Mesenchymal stem cell (in vitro differentiated cells and primary cell): ENCODE results near the gene NLRP14.

Source experiments
- DNase-seq: peaks from one replicate; pipeline ENCODE4 v3.0.0-alpha.2; 2013
- H2AFZ ChIP-seq: one replicate; pipeline ENCODE4 v1.6.1; 2013; ENCODE audit warnings: low read depth, mild to moderate bottlenecking, control low read depth, inconsistent platforms, low read length, moderate library complexity
- H2AK5ac ChIP-seq: 2 replicates; pipeline ENCODE4 v1.6.1; 2013; ENCODE audit warnings: low read length, moderate library complexity, mild to moderate bottlenecking, inconsistent platforms; ENCODE audit not compliant: severe bottlenecking
- H2BK120ac ChIP-seq: one replicate; pipeline ENCODE4 v1.6.1; 2013; ENCODE audit warnings: low read depth, mild to moderate bottlenecking, inconsistent platforms, low read length, moderate library complexity
- H2BK12ac ChIP-seq, 2 experiments: one replicate each; pipeline ENCODE4 v1.6.1; 2013; ENCODE audit warnings: inconsistent platforms in 2 of 2, low read length in 2 of 2, mild to moderate bottlenecking in 2 of 2, moderate library complexity in 2 of 2, control low read depth in 1 of 2
- H2BK15ac ChIP-seq: one replicate; pipeline ENCODE4 v1.6.1; 2013; ENCODE audit warnings: mild to moderate bottlenecking, low read depth, inconsistent platforms; ENCODE audit not compliant: poor library complexity, severe bottlenecking
- H2BK5ac ChIP-seq: 2 replicates; pipeline ENCODE4 v1.6.1; 2013; ENCODE audit warnings: low read depth, mild to moderate bottlenecking, low read length, control low read depth, inconsistent platforms; ENCODE audit not compliant: poor library complexity, severe bottlenecking
- H3K14ac ChIP-seq, 2 experiments: one replicate each; pipeline ENCODE4 v1.6.1; 2013; ENCODE audit warnings: inconsistent platforms in 2 of 2, low read length in 2 of 2, control low read depth in 1 of 2, mild to moderate bottlenecking in 1 of 2, moderate library complexity in 1 of 2
- H3K18ac ChIP-seq, 2 experiments: one replicate each; pipeline ENCODE4 v1.6.1; 2013; ENCODE audit warnings: inconsistent platforms in 2 of 2, low read length in 2 of 2, control low read depth in 1 of 2, low read depth in 1 of 2, mild to moderate bottlenecking in 1 of 2
- H3K23ac ChIP-seq, 2 experiments: one replicate each; pipeline ENCODE4 v1.6.1; 2013; ENCODE audit warnings: inconsistent platforms in 2 of 2, low read length in 2 of 2, mild to moderate bottlenecking in 2 of 2, moderate library complexity in 2 of 2, control low read depth in 1 of 2
- H3K27ac ChIP-seq: 2 replicates; pipeline ENCODE4 v1.5.1; 2013; ENCODE audit warnings: mild to moderate bottlenecking, moderate library complexity, low read length, control low read depth, inconsistent platforms; ENCODE audit not compliant: poor library complexity, severe bottlenecking
- H3K27me3 ChIP-seq, 2 experiments: 2 replicates each; pipeline versions ENCODE4 v1.6.1 to v1.7.0; 2013; ENCODE audit warnings: low read length in 2 of 2, mild to moderate bottlenecking in 2 of 2, moderate library complexity in 2 of 2, control low read depth in 1 of 2, inconsistent platforms in 1 of 2; ENCODE audit not compliant: control insufficient read depth in 1 of 2, insufficient read depth in 1 of 2
- H3K36me3 ChIP-seq, 2 experiments: 2 replicates each; pipeline versions ENCODE4 v1.6.1 to v1.7.0; 2013; ENCODE audit warnings: low read length in 2 of 2, control low read depth in 1 of 2, inconsistent platforms in 1 of 2, low read depth in 1 of 2, mild to moderate bottlenecking in 1 of 2; ENCODE audit not compliant: insufficient read depth in 2 of 2, control insufficient read depth in 1 of 2
- H3K4ac ChIP-seq, 2 experiments: one replicate each; pipeline ENCODE4 v1.6.1; 2013; ENCODE audit warnings: inconsistent platforms in 2 of 2, low read length in 2 of 2, mild to moderate bottlenecking in 2 of 2, moderate library complexity in 2 of 2, control low read depth in 1 of 2, low read depth in 1 of 2
- H3K4me1 ChIP-seq: 2 replicates; pipeline ENCODE4 v1.6.1; 2013; ENCODE audit warnings: low read depth, low read length, control low read depth; ENCODE audit not compliant: control insufficient read depth, insufficient read depth
- H3K4me2 ChIP-seq: 2 replicates; pipeline ENCODE4 v1.6.1; 2013; ENCODE audit warnings: low read length, mild to moderate bottlenecking, inconsistent platforms; ENCODE audit not compliant: poor library complexity, severe bottlenecking
- H3K4me3 ChIP-seq, 2 experiments: 2 replicates each; pipeline versions ENCODE4 v1.5.1 to v1.7.0; 2013; ENCODE audit warnings: low read length in 2 of 2, mild to moderate bottlenecking in 2 of 2, control low read depth in 1 of 2, low read depth in 1 of 2; ENCODE audit not compliant: insufficient read depth in 1 of 2
- H3K79me1 ChIP-seq: replicated peaks from 2 replicates; pipeline ENCODE4 v1.6.1; 2013; ENCODE audit warnings: mild to moderate bottlenecking, control low read depth, low read length, inconsistent platforms; ENCODE audit not compliant: poor library complexity, severe bottlenecking
- H3K9ac ChIP-seq: 2 replicates; pipeline ENCODE4 v1.7.0; 2013; ENCODE audit warnings: mild to moderate bottlenecking, low read length, moderate library complexity
- H3K9me3 ChIP-seq: 2 replicates; pipeline ENCODE4 v1.7.0; 2013; ENCODE audit warnings: mild to moderate bottlenecking, low read length; ENCODE audit not compliant: control insufficient read depth
- H4K8ac ChIP-seq: one replicate; pipeline ENCODE4 v1.6.1; 2013; ENCODE audit warnings: inconsistent platforms, mild to moderate bottlenecking, low read length, moderate library complexity
- H4K91ac ChIP-seq: one replicate; pipeline ENCODE4 v1.6.1; 2013; ENCODE audit warnings: mild to moderate bottlenecking, low read length, inconsistent platforms
- WGBS: methylation state at CpG from one replicate; pipeline ENCODE4 v1.1.7; 2013; ENCODE audit warnings: mixed read lengths; 5-methylcytosine and 5-hydroxymethylcytosine counted together

The NLRP14 gene

GRCh38 chr11:7021318-7021717 lies 1.0 kb downstream of the NLRP14 start:
- no peak for DNase-seq
- no peak overlapping the region for H3K27ac ChIP-seq
- WGBS = 100% methylated on average over 3 of the region's 5 CpGs

GRCh38 chr11:7028141-7028540 lies 7.9 kb downstream of the NLRP14 start:
- Histone ChIP-seq H3K4me1 (no peaks in the 10 kb centered on the region), H3K79me1 (no peaks in the 10 kb centered on the region), H3K27ac (no peak overlapping the region), H2BK5ac (no peak overlapping the region), H4K91ac (no peak overlapping the region), H2BK120ac (no peak overlapping the region), H2AFZ (no peak overlapping the region), H3K36me3 (no peaks in the 10 kb centered on the region), H2AK5ac (no peak overlapping the region), H3K4me3 (no peak overlapping the region), H2BK12ac (no peak overlapping the region), H3K18ac (no peak overlapping the region), H4K8ac (no peak overlapping the region), H3K4ac (no peak overlapping the region), H3K4me2 (no peak overlapping the region), H3K9ac (no peak overlapping the region), H3K14ac (no peak overlapping the region), H3K9me3 (no peaks in the 10 kb centered on the region), H3K23ac (no peak overlapping the region), H2BK15ac (no peak overlapping the region), H3K27me3 (peaks cover 0 to 3% of the 10 kb centered on the region in 2 experiments)
- WGBS = 82% methylated on average over 3 of the region's 3 CpGs
- no peak for DNase-seq

More at GRCh38 chr11:7021318-7021717, 1.0 kb downstream of the NLRP14 start:
- H2BK120ac ChIP-seq = no peak overlapping the region
- H2AK5ac ChIP-seq = no peak overlapping the region
- no peak overlapping the region for H2BK15ac ChIP-seq
- no peak overlapping the region for H3K4me2 ChIP-seq
- H4K91ac ChIP-seq = no peak overlapping the region
- no peak overlapping the region for H4K8ac ChIP-seq
- H3K4me1 ChIP-seq = peaks cover 7% of the 10 kb centered on the region
- H3K18ac ChIP-seq = no peak overlapping the region
- no peak overlapping the region for H2BK5ac ChIP-seq
- peak overlapping the region; percentile 98 for H3K9ac ChIP-seq
- H3K4me3 ChIP-seq = no peak overlapping the region
- no peak overlapping the region for H3K14ac ChIP-seq
- peaks cover 2% of the 10 kb centered on the region for H3K79me1 ChIP-seq
- H3K23ac ChIP-seq = no peak overlapping the region
- H2BK12ac ChIP-seq = no peak overlapping the region
- no peaks in the 10 kb centered on the region for H3K36me3 ChIP-seq
- H3K9me3 ChIP-seq = no peaks in the 10 kb centered on the region
- H2AFZ ChIP-seq = no peak overlapping the region
- no peaks in the 10 kb centered on the region for H3K27me3 ChIP-seq
- H3K4ac ChIP-seq = no peak overlapping the region

GRCh38 chr11:7030836-7031235 lies 10.6 kb downstream of the NLRP14 start:
- WGBS = 85% methylated on average over 16 of the region's 16 CpGs
- DNase-seq = no peak
- Histone ChIP-seq H3K79me1 (no peaks in the 10 kb centered on the region), H3K4me2 (no peak overlapping the region), H3K9ac (no peak overlapping the region), H2BK5ac (no peak overlapping the region), H3K4me1 (no peaks in the 10 kb centered on the region), H3K9me3 (no peaks in the 10 kb centered on the region), H2BK15ac (no peak overlapping the region), H3K23ac (no peak overlapping the region), H3K36me3 (no peaks in the 10 kb centered on the region), H3K14ac (no peak overlapping the region), H2BK120ac (no peak overlapping the region), H4K91ac (no peak overlapping the region), H4K8ac (no peak overlapping the region), H3K27ac (no peak overlapping the region), H3K4ac (no peak overlapping the region), H3K27me3 (peaks cover 0 to 3% of the 10 kb centered on the region in 2 experiments), H3K4me3 (no peak overlapping the region), H3K18ac (no peak overlapping the region), H2BK12ac (no peak overlapping the region), H2AK5ac (no peak overlapping the region), H2AFZ (no peak overlapping the region)

- H2AFZ ChIP-seq = no peak overlapping the region
These were observed 11.2 kb downstream of the NLRP14 start for GRCh38 chr11:7031471-7031871.

More at GRCh38 chr11:7031471-7031871, 11.2 kb downstream of the NLRP14 start:
- Histone ChIP-seq H2BK120ac (no peak overlapping the region), H3K4ac (no peak overlapping the region), H3K9ac (no peak overlapping the region), H3K27me3 (peaks cover 0 to 3% of the 10 kb centered on the region in 2 experiments), H3K4me1 (no peaks in the 10 kb centered on the region), H3K27ac (no peak overlapping the region), H3K23ac (no peak overlapping the region), H3K79me1 (no peaks in the 10 kb centered on the region), H4K91ac (no peak overlapping the region), H3K4me3 (no peak overlapping the region), H3K4me2 (no peak overlapping the region), H2AK5ac (no peak overlapping the region), H3K9me3 (no peaks in the 10 kb centered on the region), H3K18ac (no peak overlapping the region), H2BK12ac (no peak overlapping the region), H2BK15ac (no peak overlapping the region), H3K36me3 (no peaks in the 10 kb centered on the region), H4K8ac (no peak overlapping the region), H3K14ac (no peak overlapping the region), H2BK5ac (no peak overlapping the region)
- 84% methylated on average over 11 of the region's 11 CpGs for WGBS
- no peak for DNase-seq
